Astrocyte (in vitro differentiated cells and primary cell): Measurements from ENCODE around the gene UPB1.

Experiments
- CTCF ChIP-seq: IDR thresholded peaks from 2 replicates; pipeline ENCODE4 v1.5.1; 2011; ENCODE audit warnings: low read depth, mild to moderate bottlenecking, inconsistent platforms, low read length, moderate library complexity; ENCODE audit not compliant: insufficient read depth
- EZH2 ChIP-seq: IDR thresholded peaks from 2 replicates; pipeline ENCODE4 v1.6.1; 2012; ENCODE audit warnings: mild to moderate bottlenecking, low read length, inconsistent platforms; ENCODE audit not compliant: insufficient read depth

- TF ChIP-seq CTCF (no peak), EZH2 (no peak)
These were observed 34.8 kb downstream of the UPB1 start for GRCh38 chr22:24529898-24530297.
